GM10847 (cell line): Measurements from ENCODE around the gene CACNA1I.

Source experiments
- POLR2A ChIP-seq: IDR thresholded peaks from 2 replicates; pipeline ENCODE4 v1.6.1; 2011; ENCODE audit not compliant: insufficient read length; ENCODE audit errors: extremely low read depth

Gene CACNA1I

GRCh38 chr22:39534092-39534506, 36.5 kb upstream of the CACNA1I start:
- TF ChIP-seq POLR2A: no peak

- TF ChIP-seq POLR2A: no peak
Observed at GRCh38 chr22:39534591-39535356, 35.8 kb upstream of the CACNA1I start.

- no peak for TF ChIP-seq POLR2A
Observed at GRCh38 chr22:39535357-39535725, 35.2 kb upstream of the CACNA1I start.

- TF ChIP-seq POLR2A: no peak
Observed at GRCh38 chr22:39535831-39536449, 34.6 kb upstream of the CACNA1I start.

DNA sequence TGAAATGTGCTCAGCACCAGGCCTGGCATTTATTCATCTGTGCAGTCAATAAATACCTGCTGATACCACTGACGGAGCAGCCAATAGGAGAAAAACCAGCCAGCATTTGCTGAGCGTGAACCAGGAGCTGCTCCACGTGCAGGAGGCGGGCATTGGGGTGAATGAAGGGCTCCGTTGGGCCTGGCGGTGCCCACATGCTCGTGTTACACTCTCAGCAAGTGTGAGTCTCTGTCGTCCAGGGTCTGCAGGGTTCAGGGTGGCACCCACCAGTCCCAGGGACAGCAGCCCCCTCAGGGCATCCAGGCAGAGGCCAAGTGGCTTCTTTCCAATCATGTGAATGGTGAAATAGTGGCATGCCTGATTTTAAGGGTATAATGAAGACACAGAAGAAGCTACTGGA, 33.8 kb upstream of the CACNA1I start:
- TF ChIP-seq POLR2A: no peak

- TF ChIP-seq POLR2A: no peak
Observed at GRCh38 chr22:39537975-39538374, 32.6 kb upstream of the CACNA1I start.

- no peak for TF ChIP-seq POLR2A
Observed at GRCh38 chr22:39543095-39543494, 27.5 kb upstream of the CACNA1I start.

- TF ChIP-seq POLR2A: no peak
Observed at GRCh38 chr22:39545386-39546365, 24.9 kb upstream of the CACNA1I start.

DNA sequence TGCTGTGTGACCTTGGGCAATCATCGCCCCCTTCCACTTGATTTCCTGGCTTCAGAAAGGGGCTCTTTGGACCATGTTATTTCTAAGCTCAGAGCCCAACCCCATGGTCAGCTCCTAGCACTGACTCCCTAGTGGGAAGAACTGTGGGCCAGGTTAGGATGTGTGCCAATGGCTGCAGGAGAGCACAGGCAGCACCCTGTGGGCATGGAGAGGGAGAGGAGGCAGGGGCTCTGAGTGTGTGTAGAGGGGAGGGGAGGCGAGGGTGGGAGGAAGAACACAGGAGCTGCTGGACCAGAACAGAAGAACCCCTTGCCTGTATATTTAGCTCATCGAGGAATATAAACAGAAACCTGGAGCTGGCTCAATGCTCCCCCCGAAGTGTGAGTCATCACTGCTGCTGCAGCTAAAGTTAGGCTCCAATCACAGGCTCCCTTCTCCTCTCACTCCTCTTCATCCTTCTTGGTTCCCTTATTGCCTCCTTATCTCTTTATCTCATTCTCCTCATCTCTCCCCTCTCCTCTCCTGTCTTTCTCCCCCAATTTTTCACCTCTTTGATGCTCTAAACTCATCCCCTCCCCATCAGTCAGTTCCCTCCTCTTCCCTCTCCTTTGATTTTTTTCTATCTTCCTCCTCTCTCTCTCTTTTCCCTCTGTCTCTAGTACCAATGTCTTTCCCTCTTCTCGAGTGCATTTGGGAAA, 23.5 kb upstream of the CACNA1I start:
- TF ChIP-seq POLR2A: no peak

GRCh38 chr22:39547587-39547947, 23.0 kb upstream of the CACNA1I start:
- TF ChIP-seq POLR2A: no peak

DNA sequence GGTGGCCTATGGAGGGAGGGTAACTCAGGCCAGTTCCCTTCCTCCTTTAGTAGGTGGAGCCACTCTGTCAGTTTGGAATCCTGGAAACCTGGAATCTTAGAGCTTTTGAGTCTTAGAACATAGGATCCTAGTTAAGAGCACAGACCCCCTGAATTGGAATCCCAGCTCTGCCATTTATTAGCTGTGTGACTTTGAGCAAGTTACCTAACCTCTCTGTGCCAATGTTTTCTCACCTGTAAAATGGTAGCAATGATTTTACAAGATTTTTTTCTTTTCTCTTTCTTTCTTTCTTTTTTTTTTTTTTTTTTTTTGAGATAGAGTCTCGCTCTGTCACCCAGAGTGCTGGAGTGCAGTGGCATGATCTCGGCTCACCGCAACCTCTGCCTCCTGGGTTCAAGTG, 17.1 kb upstream of the CACNA1I start:
- no peak for TF ChIP-seq POLR2A

DNA sequence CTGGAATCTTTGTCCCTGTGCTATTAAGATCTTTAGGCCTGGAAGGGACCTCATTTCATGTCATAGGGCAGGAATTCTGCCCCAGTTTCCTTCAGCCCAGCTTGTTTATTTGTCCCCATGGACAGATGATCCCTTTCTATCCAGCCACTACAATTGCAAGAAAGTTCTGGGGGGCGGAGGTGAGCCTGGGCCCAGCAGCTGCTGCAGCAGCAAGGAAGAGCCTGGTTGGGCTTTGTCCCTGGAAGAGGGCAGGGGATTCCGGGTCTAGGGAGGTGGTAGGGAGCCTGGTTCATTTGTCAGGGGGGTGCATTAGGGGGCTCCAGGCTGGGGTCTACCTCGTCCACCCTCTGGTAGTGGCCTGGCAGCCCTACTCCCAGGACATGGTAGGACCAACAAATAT, 16.4 kb upstream of the CACNA1I start:
- no peak for TF ChIP-seq POLR2A

DNA sequence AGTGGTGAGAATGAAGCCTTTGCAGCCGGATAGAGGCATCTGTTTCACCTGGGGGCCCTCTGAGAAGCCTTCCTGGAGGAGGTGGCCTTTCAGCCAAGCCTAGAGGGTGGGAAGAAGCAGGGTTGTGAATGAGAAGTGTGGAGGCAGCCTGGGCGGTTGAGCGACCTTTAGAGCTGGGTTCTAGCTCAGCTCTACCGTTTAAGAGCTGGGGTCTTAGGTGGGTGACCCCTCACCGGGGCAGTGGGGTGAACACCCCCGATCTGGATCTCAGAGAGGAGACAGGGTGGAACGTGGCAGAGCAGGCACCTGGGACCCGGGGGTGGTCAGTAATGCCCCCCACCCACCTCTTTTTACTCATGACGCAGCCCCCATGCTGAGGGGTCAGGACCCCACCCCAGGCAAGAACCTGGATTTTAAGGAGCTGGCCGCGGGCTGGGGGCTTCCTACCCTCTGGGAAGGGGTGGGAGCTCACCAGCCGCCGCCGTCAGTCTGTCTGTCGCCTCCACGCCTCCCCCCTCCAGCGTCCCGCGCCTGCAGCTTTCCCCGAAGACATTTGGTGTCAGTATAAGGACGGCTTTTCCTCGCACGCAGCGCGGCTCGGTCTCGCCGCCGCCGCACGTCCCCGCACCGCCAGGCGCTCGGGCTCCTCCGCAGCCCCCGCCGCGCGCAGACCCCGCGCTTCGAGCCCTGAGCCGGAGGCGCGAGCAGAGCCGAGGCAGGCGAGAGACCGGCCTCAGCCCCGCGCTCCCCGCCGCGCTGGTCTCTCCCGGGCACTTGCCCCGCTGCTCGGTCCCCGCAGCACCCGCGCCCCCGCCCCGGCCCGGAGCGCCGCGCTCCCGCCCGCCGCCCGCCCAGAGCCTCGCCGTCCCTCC, 13.3 kb upstream of the CACNA1I start:
- no peak for TF ChIP-seq POLR2A

DNA sequence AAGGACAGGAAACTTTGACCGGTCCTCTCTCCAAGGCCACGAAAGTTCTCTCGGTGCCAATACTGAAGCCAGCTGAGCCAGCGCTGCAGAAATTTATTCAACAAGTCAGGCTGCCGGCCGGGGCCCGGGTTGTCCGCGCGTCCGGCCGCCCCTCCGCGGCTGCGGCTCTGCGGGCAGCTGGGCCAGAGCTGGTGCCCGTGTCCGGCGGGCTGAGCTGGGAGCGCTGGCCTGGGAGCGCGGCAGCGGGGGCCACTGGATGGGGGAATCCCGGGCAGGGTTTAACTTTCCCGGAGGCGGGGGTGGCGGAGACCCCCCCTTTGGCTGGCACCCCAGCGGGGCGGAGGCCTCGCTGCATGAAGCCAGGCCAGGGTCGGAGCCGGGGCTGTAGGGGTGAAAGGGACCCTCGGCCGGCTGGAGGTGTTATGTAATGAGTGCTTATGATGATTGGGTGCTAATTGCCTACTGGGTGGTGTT, 12.3 kb upstream of the CACNA1I start:
- TF ChIP-seq POLR2A: no peak
